T-helper 1 cell treated with Interleukin-12 subunit alpha and Interleukin-12 subunit beta and Interleukin-4 antibody, amounts not matched to agents 30 ng/mL and 1 ng/mL, for 36 hours (primary cell): ENCODE data around the gene VWA5B1. TPM values are rescaled to one million over a fixed set of nuclear protein-coding genes. Genes with fewer than 3 reads are reported as not detected.

Experiments
- intact Hi-C: fragments of 100-400 bp; cut with micrococcal nuclease; formaldehyde crosslinking; loops from one replicate; pipeline ENCODE4 v1.15.1; 2024
- total RNA-seq: library from RNA; stranded (reverse); gene quantifications from 2 replicates; pipeline ENCODE4 v1.2.3, GENCODE V29; 2022

The VWA5B1 gene
- total RNA-seq, 1 donor from 2014 or later, result not detected

DNA sequence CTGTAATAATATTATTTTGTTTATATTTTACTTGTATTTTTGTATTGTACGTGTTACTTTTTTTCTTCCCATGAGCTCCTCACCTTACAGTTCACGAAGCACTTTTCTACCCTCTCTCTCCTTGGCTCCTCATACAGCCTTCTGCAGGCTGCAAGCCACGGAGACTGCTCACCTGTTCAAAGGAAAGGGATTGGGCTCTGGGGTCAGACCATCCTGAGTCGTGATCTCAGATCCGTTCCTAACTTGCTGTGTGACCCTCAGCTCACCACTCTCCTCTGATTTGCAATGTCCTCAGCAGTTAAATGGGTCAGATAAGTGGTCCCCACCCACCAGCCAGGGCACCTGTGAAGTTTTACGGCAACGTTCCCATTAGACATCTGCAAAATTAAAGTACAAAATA lies 54.1 kb downstream of the VWA5B1 start:
- intact Hi-C loops, result no loop called here

DNA sequence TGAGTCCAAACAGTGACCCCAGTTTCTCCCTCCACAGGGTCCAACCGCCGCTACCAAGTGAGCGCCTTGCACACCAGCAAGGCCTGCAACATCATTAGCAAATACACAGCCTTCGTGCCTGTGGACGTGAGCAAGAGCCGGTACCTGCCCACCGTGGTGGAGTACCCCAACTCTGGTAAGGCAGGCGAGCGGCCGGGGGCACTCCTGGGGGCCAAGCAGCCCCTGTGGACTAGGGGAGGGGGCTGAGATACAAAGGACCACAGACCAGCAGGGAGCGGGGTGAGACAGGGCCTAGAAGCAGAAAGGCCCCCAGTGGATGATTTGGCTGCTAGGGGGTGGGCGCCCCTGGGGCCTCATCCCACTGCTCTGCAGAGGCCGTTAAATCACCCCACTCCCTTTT lies 54.7 kb downstream of the VWA5B1 start:
- intact Hi-C loops, result no loop called here

GRCh38 chr1:20346433-20346832 lies 55.8 kb downstream of the VWA5B1 start:
- intact Hi-C loops, result no loop called here

- intact Hi-C loops, result no loop called here
Measured at GRCh38 chr1:20347699-20348098, 57.0 kb downstream of the VWA5B1 start.

- intact Hi-C loops, result no loop called here
Measured at GRCh38 chr1:20348326-20348915, 57.7 kb downstream of the VWA5B1 start.

DNA sequence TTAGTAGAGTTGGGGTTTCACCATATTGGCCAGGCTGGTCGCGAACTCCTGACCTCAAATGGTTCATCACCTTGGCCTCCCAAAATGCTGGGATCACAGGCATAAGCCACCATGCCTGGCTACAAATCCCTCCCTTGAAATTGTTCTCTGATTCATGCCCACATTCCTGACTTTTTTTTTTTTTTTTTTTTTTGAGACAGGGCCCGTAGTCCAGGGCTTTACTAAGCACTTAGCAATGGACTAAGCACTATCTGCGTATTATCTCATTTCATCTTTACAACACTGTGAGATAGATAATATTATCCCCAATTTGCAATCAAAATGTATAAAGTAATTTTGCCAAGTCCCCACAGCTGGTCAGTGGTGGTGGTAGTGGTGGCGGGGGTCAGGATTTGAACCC lies 58.9 kb downstream of the VWA5B1 start:
- intact Hi-C loops, result no loop called here

DNA sequence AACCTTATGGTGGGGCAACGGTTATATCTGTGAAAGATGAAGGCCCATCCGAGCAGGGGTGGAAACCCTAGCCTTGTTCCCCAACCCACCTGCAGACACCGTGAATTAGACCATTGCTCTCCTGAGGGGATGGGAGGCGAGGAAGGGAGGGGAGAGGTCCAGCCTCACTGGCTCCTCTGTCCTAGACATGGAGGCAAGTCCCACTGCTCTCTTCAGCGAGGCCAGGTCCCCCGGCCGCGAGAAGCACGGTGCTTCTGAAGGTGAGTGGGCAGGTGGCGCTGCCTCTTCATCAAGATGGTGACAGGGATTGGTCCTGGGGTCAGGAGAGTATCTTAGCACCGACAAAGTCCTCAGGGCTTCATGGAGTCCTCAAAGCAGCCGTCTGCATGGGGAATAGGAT lies 59.3 kb downstream of the VWA5B1 start:
- intact Hi-C loops, result loop anchor here (10.0 kb wide), 1 partner anchor 135 kb away; no protein-coding TSS in a partner anchor

DNA sequence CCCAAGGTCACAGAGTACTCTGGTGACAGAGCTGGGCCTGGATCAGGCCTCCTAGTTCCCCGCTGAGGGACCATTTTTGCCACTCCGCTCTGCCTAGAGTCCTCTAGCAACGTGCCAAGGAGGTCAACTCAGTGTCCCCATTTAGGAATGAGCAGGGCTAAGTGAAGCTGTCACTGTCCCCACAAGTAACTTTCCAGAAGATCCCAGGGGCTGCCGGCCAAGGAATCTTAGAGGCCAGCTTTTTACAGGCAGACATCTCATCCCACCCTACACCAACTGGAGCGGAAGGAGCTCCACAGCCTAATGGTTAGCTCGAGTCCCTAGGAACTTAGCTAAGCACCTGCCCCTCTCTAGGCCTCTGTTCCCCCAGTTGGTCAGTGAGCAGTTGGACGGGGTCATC lies 59.7 kb downstream of the VWA5B1 start:
- intact Hi-C loops, result loop anchor here (10.0 kb wide), 1 partner anchor 136 kb away; no protein-coding TSS in a partner anchor

- intact Hi-C loops, result loop anchor here (10.0 kb wide), 1 partner anchor 137 kb away; no protein-coding TSS in a partner anchor
Measured at GRCh38 chr1:20351911-20352701, 61.4 kb downstream of the VWA5B1 start.

GRCh38 chr1:20353836-20354235 lies 63.2 kb downstream of the VWA5B1 start:
- intact Hi-C loops, result loop anchor here (10.0 kb wide), 1 partner anchor 139 kb away; no protein-coding TSS in a partner anchor

DNA sequence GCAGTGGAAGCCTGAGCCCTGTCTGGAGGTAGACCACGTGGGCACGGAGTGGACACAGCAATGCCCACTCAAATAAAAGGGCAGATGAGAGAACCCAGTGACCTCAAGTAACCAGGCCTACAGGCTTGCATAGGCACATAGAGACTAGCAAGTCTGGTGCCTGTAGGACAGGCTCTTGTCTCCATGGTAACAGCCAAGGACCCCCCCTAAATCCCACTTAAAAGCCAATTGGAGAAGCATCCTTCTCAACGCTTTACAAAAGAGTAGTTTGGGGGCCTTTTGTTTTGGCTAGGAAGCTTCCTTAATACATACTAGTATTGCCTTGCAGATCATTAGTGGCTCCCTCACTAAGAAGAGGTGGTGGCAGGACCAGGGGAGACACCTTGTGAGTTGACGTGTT lies 63.9 kb downstream of the VWA5B1 start:
- intact Hi-C loops, result loop anchor here (10.0 kb wide), 1 partner anchor 140 kb away; no protein-coding TSS in a partner anchor

DNA sequence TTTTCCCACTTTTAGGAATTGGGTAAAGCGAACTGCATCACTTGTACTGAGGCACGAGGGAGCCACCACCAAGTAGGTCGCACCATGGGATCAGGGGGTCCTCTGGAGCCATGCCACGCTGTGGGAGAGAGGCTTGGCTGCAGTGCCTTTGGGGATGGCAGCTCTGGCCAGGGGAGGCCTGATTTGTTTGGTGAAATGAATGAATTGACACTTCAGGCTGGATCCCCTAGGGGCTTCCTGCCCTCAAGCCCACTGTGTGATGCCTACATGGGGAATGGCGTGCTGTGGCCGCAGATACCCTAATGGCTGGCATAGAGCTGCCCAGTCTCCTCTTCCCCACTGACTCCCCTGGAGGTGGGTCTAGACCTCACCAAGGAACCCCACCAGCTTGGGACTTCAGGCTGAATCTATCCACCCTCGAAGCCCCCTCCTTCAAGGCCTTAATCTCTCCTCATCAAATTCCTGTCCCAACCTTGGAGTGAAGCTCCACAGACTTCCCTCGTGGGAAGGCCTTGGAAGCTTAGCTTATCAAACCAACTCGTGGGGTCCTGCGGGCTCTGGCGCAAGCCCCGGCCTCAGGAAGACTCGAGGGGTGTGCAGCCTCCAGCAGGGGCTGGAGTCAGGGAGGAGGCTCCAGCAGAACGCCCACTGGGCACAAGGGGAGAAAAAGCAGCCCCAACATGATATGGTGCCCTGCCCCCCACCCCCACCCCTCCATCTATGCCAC lies 64.6 kb downstream of the VWA5B1 start:
- intact Hi-C loops, result loop anchor here (10.0 kb wide), 1 partner anchor 140 kb away; no protein-coding TSS in a partner anchor

- intact Hi-C loops, result loop anchor here (10.0 kb wide), 1 partner anchor 141 kb away; no protein-coding TSS in a partner anchor
Measured at GRCh38 chr1:20355828-20356735, 65.4 kb downstream of the VWA5B1 start.

DNA sequence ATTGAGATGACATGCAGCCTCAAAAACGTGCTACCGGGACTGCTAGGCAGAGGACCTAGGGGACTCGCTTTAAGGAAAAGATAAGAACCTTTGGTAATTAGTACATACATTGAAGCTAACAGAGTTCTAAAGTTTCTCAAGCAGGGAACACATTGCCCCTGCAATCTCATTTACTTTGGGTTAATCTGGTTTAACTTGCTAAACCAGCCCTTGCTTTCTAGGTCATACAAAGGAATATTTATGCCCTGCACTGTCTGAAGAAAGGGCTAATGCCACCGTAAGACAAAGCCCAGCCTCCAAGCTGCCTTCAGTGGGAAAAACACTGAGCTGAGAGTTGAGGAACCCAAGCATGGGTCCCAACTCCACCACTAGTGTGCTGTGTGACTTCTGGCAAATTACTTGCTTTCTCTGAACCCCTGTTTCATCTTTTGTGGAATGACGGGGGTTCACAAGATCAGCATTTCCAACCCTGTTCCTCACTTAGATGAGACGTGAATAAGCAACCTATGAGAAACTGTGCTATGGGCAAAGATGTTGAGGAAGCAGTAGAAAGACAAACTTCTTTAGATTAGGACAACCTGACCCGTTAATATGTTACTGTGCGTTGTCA lies 66.3 kb downstream of the VWA5B1 start:
- intact Hi-C loops, result loop anchor here (10.0 kb wide), 1 partner anchor 142 kb away; no protein-coding TSS in a partner anchor

DNA sequence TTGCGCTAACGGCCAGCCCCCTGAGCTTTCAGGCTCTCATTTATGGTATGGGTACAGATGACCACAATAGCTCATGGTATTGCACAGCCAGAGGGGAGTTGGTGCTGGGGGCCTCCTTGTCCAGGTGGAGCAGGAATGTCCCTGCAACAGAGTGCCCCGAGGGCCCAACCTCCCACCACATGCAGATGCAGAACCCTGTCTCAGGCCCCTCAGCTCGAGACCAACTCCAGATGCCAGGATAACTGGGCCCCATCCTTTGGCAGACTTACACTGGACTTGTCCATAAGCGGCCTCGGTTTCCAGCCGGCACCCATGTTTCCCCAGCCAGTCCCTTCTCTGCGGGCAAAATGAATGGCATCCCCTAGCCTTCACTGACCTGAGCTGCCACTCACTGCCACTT lies 67.1 kb downstream of the VWA5B1 start:
- intact Hi-C loops, result loop anchor here (10.0 kb wide), 1 partner anchor 143 kb away; no protein-coding TSS in a partner anchor

GRCh38 chr1:20358761-20359263 lies 68.1 kb downstream of the VWA5B1 start:
- intact Hi-C loops, result loop anchor here (10.0 kb wide), 1 partner anchor 144 kb away; no protein-coding TSS in a partner anchor

DNA sequence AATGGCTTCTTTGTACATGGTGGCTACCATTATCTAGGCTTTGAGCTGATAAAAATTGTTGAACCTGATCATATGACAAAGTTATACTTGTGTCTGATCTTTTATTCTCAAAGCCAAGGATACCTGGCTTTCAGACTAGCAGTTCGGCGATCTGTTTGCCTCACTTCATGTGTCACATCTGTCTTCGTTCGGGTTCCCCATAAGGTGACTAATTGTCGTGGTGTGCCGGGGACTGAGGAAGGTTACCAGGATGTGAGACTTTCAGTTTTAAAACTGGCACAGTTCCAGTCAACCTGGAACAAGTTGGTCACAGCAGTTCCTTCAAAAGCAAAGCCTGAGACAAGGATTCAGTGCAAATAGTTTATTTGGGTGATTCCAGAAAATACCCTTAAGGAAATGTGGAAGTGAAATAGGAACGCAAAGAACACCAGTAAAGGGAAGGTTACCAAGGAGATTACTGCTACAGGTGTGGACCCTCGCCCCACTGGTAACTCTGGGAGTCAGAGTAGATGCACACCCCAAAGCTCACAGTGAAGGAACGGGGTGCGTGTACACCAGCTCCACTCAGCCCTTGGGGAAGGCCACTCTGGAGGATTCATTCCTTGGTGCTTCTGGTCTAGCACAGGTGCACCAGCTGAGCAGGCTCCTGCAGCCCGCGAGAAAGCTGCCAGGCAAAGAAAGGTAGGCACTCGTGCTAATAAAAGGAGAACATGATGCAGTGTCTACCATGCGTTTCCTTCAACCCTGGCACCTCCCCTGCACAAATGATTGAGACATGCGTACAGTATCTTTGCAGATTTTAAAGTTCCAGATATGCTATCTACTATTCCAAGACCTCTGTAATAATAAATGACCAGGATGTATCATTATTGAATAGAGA lies 69.0 kb downstream of the VWA5B1 start:
- intact Hi-C loops, result loop anchor here (5.0 to 10.0 kb wide), 2 partner anchors 133 to 145 kb away; no protein-coding TSS in a partner anchor

DNA sequence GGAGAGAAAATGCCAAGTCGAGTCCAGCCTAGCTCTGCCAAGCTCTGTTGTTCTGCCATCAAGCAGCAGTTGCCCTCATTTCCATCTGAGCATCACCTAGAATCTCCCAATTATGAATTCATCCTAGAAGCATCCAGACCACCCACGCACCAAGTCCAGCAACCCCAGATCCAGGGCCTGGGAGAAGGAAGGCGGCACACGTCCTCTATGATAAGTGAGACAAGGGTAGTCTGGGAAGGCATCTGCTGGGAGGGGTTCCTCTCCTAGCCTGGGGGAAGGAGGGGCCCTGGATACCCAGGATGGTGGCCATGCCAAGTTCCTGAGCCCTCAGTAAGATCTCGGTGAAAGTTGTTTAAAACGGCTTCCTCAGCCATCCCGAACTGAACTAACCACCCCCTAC lies 70.7 kb downstream of the VWA5B1 start:
- intact Hi-C loops, result loop anchor here (5.0 kb wide), 1 partner anchor 131 kb away; no protein-coding TSS in a partner anchor
